ENCODE measurements around the gene ZNF837.
"Not testable (repeated sequence)": the region's sequence is repeated elsewhere in the genome, so short reads cannot be mapped to it uniquely, and the experiment has no call there.

ZNF837 gene

GRCh38 chr19:58379246-58379645, 1.6 kb downstream of the ZNF837 start:
- no peak overlapping the region for H3K9ac ChIP-seq (ENCODE audit: low read length)
- no peak overlapping the region for H3K4me3 ChIP-seq (ENCODE audit: low read length)

GRCh38 chr19:58376724-58377123, 4.1 kb downstream of the ZNF837 start:
- H3K4me3 ChIP-seq (ENCODE audit: low read length); H3K36me3 ChIP-seq (replicated peaks; ENCODE audit: insufficient read depth, low read length); H2AFZ ChIP-seq (ENCODE audit: low read length); H3F3A ChIP-seq (ENCODE audit: insufficient read depth, low read length); H3K9me3 ChIP-seq (replicated peaks; ENCODE audit: insufficient read depth, low read length); H3K9ac ChIP-seq (ENCODE audit: low read length); H3K27me3 ChIP-seq (replicated peaks; ENCODE audit: insufficient read depth, low read length); H3K4me2 ChIP-seq (ENCODE audit: low read depth, low read length); H3K79me2 ChIP-seq (ENCODE audit: low read length); H3K27ac ChIP-seq (ENCODE audit: low read length); H3K9me2 ChIP-seq (replicated peaks; ENCODE audit: insufficient read depth, low read length); DNase-seq; H4K20me1 ChIP-seq (ENCODE audit: insufficient read depth, low read length); H3K4me1 ChIP-seq (ENCODE audit: low read length): not testable (repeated sequence)

More at GRCh38 chr19:58379246-58379645, 1.6 kb downstream of the ZNF837 start:
- Histone ChIP-seq H3K9me3 (replicated peaks; ENCODE audit: insufficient read depth, low read length) (no peaks in the 10 kb centered on the region), H3K9me2 (replicated peaks; ENCODE audit: insufficient read depth, low read length) (no peaks in the 10 kb centered on the region), H3K36me3 (replicated peaks; ENCODE audit: insufficient read depth, low read length) (no peaks in the 10 kb centered on the region), H3K4me1 (ENCODE audit: low read length) (0 out of 2 replicates have a peak, but pooled peaks cover 3% of the 10 kb centered on the region), H4K20me1 (ENCODE audit: insufficient read depth, low read length) (no peaks in the 10 kb centered on the region), H3F3A (ENCODE audit: insufficient read depth, low read length) (no peaks in the 10 kb centered on the region), H2AFZ (ENCODE audit: low read length) (no peak overlapping the region), H3K27me3 (replicated peaks; ENCODE audit: insufficient read depth, low read length) (no peaks in the 10 kb centered on the region), H3K79me2 (ENCODE audit: low read length) (no peaks in the 10 kb centered on the region), H3K27ac (ENCODE audit: low read length) (no peak overlapping the region), H3K4me2 (ENCODE audit: low read depth, low read length) (no peak overlapping the region)
- DNase-seq: no peak
- no peak for TF ChIP-seq EZH2phosphoT487 (IDR thresholded peaks at IDR 0.05; ENCODE audit: low read length)
- no peak for TF ChIP-seq EZH2 (optimal IDR thresholded peaks at IDR 0.05; ENCODE audit: low read depth, low read length)
- no peak for TF ChIP-seq CTCF (IDR thresholded peaks at IDR 0.05; ENCODE audit: low read length)

GRCh38 chr19:58374200-58374599, 6.6 kb downstream of the ZNF837 start:
- H3K4me3 ChIP-seq (ENCODE audit: low read length): no peak overlapping the region
- H3K36me3 ChIP-seq (replicated peaks; ENCODE audit: insufficient read depth, low read length): no peaks in the 10 kb centered on the region
- no peaks in the 10 kb centered on the region for H3K79me2 ChIP-seq (ENCODE audit: low read length)
- no peaks in the 10 kb centered on the region for H3F3A ChIP-seq (ENCODE audit: insufficient read depth, low read length)
- H2AFZ ChIP-seq (ENCODE audit: low read length): no peak overlapping the region
- no peaks in the 10 kb centered on the region for H3K9me2 ChIP-seq (replicated peaks; ENCODE audit: insufficient read depth, low read length)
- TF ChIP-seq EZH2phosphoT487 (IDR thresholded peaks at IDR 0.05; ENCODE audit: low read length) (no peak), EZH2 (optimal IDR thresholded peaks at IDR 0.05; ENCODE audit: low read depth, low read length) (no peak), CTCF (IDR thresholded peaks at IDR 0.05; ENCODE audit: low read length) (no peak)
- H3K9ac ChIP-seq (ENCODE audit: low read length): no peak overlapping the region
- H4K20me1 ChIP-seq (ENCODE audit: insufficient read depth, low read length): no peaks in the 10 kb centered on the region
- no peaks in the 10 kb centered on the region for H3K27me3 ChIP-seq (replicated peaks; ENCODE audit: insufficient read depth, low read length)
- no peak overlapping the region for H3K27ac ChIP-seq (ENCODE audit: low read length)
- H3K9me3 ChIP-seq (replicated peaks; ENCODE audit: insufficient read depth, low read length): no peaks in the 10 kb centered on the region
- no peak overlapping the region for H3K4me2 ChIP-seq (ENCODE audit: low read depth, low read length)
- DNase-seq: no peak
- no peaks in the 10 kb centered on the region for H3K4me1 ChIP-seq (ENCODE audit: low read length)

GRCh38 chr19:58372311-58373133, 8.3 kb downstream of the ZNF837 start:
- H3K4me3 ChIP-seq (ENCODE audit: low read length): no peak overlapping the region
- no peak for DNase-seq
- no peaks in the 10 kb centered on the region for H3F3A ChIP-seq (ENCODE audit: insufficient read depth, low read length)
- H3K9ac ChIP-seq (ENCODE audit: low read length): no peak overlapping the region
- H3K36me3 ChIP-seq (replicated peaks; ENCODE audit: insufficient read depth, low read length): no peaks in the 10 kb centered on the region
- TF ChIP-seq EZH2phosphoT487 (IDR thresholded peaks at IDR 0.05; ENCODE audit: low read length): no peak
- TF ChIP-seq EZH2 (optimal IDR thresholded peaks at IDR 0.05; ENCODE audit: low read depth, low read length): no peak
- no peak for TF ChIP-seq CTCF (IDR thresholded peaks at IDR 0.05; ENCODE audit: low read length)
- H3K27ac ChIP-seq (ENCODE audit: low read length): no peak overlapping the region
- no peaks in the 10 kb centered on the region for H4K20me1 ChIP-seq (ENCODE audit: insufficient read depth, low read length)
- no peaks in the 10 kb centered on the region for H3K9me3 ChIP-seq (replicated peaks; ENCODE audit: insufficient read depth, low read length)
- H3K4me2 ChIP-seq (ENCODE audit: low read depth, low read length): no peak overlapping the region
- no peaks in the 10 kb centered on the region for H3K27me3 ChIP-seq (replicated peaks; ENCODE audit: insufficient read depth, low read length)
- H3K79me2 ChIP-seq (ENCODE audit: low read length): no peaks in the 10 kb centered on the region
- H3K4me1 ChIP-seq (ENCODE audit: low read length): no peaks in the 10 kb centered on the region
- H2AFZ ChIP-seq (ENCODE audit: low read length): no peak overlapping the region
- no peaks in the 10 kb centered on the region for H3K9me2 ChIP-seq (replicated peaks; ENCODE audit: insufficient read depth, low read length)
